COLO668 (cell line): ENCODE measurements around the gene IFNA13.
"Not testable (repeated sequence)": the region's sequence is repeated elsewhere in the genome, so short reads cannot be mapped to it uniquely, and the experiment has no call there.

Source experiments
- DNase-seq: peaks from one replicate; lab custom pipeline; 2025; ENCODE audit not compliant: unreplicated experiment; lab: John Stamatoyannopoulos, UW

IFNA13 gene

GRCh38 chr9:21367957-21368356 lies at the start of gene IFNA13:
IFNA13 (minus strand) TSS chr9:21368057; CDS start chr9:21368010, 47 bp downstream.
- DNase-seq = no peak

GRCh38 chr9:21415493-21416267 lies 47.8 kb upstream of the IFNA13 start:
- DNase-seq = no peak

GRCh38 chr9:21414220-21414940 lies 46.5 kb upstream of the IFNA13 start:
- DNase-seq = no peak

- no peak for DNase-seq
Measured at GRCh38 chr9:21413624-21414023, 45.8 kb upstream of the IFNA13 start.

- DNase-seq = no peak
Measured at GRCh38 chr9:21413151-21413550, 45.3 kb upstream of the IFNA13 start.

GRCh38 chr9:21412107-21412506 lies 44.2 kb upstream of the IFNA13 start:
- DNase-seq = no peak

- no peak for DNase-seq
Measured at GRCh38 chr9:21408817-21409216, 41.0 kb upstream of the IFNA13 start, which contains the start of gene IFNA8. IFNA8 (plus strand) TSS chr9:21409117; CDS start chr9:21409177, 60 bp downstream.

GRCh38 chr9:21404146-21404545 lies 36.3 kb upstream of the IFNA13 start:
- no peak for DNase-seq

- DNase-seq = peak; percentile 17
Measured at GRCh38 chr9:21402386-21403251, 34.8 kb upstream of the IFNA13 start.

- no peak for DNase-seq
Measured at GRCh38 chr9:21399956-21400355, 32.1 kb upstream of the IFNA13 start.

GRCh38 chr9:21398955-21399489 lies 31.2 kb upstream of the IFNA13 start:
- no peak for DNase-seq

GRCh38 chr9:21395778-21396717 lies 28.2 kb upstream of the IFNA13 start:
- DNase-seq = peak; percentile 50

GRCh38 chr9:21392270-21392669 lies 24.4 kb upstream of the IFNA13 start:
- DNase-seq = no peak

GRCh38 chr9:21385131-21385670 lies 17.3 kb upstream of the IFNA13 start, which contains the start of gene IFNA2:
IFNA2 (minus strand) TSS chr9:21385398; CDS start chr9:21385329, 69 bp downstream.
- no peak for DNase-seq

- no peak for DNase-seq
Measured at GRCh38 chr9:21383627-21384026, 15.8 kb upstream of the IFNA13 start.

- peak; percentile 25 for DNase-seq
Measured at GRCh38 chr9:21381448-21382339, 13.8 kb upstream of the IFNA13 start.

- not testable (repeated sequence) for DNase-seq
Measured at GRCh38 chr9:21371467-21371866, 3.6 kb upstream of the IFNA13 start.

GRCh38 chr9:21367169-21367568 lies 688 bp downstream of the IFNA13 start:
- not testable (repeated sequence) for DNase-seq
